Activated gamma-delta T cell (primary cell): ENCODE results near the gene PTPRA.
"Not testable (repeated sequence)": the region's sequence is repeated elsewhere in the genome, so short reads cannot be mapped to it uniquely, and the experiment has no call there.

ENCODE experiments used
- DNase-seq: peaks from one replicate; lab custom pipeline; 2025; lab: John Stamatoyannopoulos, UW

The PTPRA gene

DNA sequence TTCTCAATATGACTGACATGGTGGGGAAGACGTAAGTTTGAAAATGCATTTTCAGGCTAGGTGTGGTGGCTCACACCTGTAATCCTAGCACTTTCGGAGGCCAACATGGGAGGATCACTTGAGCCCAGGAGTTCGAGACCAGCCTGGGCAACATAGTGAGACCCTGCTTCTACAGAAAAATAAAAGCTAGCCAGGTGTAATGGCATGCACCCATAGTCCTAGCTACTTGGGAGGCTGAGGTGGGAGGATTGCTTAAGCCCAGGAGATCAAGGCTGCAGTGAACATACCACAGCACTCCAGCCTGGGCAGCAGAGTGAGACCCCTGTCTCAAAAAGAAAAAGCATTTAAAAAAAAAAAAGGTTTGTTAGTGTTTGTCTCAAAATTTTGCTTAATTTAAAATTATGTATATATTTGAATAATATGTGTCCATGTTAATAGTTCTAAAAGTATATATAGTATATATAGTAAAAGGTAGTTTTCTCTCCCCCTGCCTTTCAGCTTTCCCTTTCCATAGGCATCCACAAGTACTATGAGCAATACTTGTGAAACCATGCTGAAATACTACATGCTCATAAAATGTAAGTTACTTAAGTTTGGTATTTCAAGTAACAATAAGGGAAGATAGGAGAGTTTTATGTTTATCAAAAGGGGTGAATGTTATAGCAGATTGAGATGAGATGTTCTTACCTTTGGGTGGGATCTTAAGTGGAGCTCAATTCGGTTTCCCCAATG, 15.1 kb downstream of the PTPRA start:
- no peak for DNase-seq

DNA sequence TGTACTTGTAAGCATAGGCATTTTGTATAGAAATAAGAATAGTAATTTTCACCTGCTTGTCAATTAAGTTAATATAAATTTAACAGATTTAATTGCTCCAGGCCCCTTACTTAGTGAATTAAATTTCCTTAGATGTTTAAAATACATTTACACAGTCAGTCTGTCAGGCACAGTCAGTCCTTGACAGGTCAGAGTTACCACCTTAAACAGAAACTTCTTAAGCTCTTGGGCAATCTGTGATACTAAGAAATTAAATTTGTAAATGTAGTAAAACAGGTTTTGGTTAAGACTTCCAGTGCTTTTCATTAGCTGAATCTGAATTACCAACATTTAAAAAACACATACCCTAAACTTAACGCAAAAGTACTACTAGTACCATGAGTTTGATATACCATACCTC, 15.9 kb downstream of the PTPRA start:
- no peak for DNase-seq

DNA sequence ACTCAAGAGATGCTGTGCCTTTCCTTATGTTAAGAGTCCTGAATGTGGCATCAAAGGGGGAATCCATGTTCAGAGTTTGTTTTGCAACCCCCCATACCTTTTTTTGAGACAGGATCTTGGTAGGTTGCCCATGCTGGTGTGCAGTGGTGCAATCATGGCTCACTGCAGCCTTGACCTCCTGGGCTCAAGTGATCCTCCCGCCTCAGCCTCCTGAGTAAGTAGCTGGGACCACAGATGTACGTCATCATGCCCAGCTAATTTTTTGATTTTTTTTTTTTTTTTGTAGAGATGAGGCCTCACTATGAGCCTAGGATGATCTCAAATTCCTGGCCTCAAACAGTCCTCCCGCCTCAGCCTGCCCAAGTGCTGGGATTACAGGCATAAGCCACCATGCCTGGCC, 16.5 kb downstream of the PTPRA start:
- DNase-seq, result no peak

DNA sequence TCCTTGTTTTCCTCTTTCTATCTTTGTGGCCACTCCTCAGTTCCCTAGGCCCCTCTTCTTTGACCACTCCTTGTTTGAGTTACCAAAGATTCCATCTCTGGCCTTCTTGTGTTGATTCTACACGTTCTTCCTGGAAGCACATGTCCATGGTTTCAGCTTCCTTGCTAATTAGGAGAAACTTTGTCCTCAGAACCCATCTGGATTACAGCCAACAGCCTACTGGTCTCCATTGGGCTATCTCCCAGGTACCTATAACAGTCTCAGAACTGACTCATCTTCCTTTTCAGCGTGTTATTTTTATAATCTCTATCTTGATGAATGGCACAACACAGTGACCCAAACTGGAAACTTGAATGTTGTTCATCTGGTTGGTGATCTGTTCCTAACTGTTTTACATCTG, 17.5 kb downstream of the PTPRA start:
- DNase-seq, result no peak

DNA sequence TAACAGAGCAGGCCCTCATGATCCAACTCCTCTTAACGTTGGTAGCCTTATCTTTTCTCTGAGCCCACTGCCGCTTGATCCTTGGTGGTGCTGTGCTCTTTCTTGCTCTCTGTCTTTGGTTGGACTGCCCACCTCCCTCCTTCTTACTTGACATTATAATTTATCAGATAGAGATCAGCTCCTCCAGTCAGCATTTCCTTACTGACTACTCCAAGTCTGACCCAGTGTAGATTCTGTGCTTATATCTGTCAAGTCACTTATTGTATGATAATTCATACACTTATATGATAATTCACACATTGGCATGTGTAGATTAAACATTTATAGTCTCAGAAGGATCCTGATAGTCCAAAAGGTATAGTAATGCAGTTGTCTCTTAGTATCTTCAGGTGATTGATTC, 18.1 kb downstream of the PTPRA start:
- no peak for DNase-seq

DNA sequence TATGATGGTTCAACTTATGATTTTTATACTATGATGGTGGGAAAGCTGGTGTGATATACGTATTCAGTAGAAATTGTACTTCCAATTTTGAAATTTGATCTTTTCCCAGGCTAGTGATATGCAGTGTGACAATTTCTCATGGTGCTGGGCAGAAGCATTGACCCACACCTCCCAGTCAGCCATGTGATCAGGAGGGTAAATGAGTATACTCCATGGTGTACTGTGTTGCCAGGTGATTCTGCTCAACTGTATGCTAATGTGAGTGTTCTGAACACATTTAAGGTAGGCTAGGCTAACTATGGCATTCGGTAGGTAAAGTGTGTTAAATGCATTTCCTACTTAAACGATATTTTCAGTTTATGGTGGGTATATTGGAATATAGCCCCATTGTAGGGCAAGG, 19.1 kb downstream of the PTPRA start:
- no peak for DNase-seq

DNA sequence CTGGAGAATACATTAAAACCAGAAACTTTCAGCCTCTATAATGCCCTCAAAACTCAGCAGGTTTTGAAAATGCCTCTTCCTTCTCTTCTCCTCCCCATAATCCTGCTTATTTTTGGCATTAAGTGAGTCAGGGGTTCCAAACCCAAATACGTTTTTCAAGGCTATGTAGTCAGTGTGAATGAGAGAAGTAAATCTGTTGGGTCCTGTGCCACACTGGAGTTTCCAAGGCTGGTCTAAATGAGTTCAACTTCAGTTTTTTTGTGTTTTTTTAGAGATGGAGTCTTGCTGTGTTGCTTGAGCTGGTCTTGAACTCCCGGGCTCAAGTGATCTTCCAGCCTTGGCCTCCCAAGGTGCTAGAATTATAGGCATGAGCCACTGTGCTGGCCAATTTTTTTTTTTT, 20.9 kb downstream of the PTPRA start:
- DNase-seq, result no peak

DNA sequence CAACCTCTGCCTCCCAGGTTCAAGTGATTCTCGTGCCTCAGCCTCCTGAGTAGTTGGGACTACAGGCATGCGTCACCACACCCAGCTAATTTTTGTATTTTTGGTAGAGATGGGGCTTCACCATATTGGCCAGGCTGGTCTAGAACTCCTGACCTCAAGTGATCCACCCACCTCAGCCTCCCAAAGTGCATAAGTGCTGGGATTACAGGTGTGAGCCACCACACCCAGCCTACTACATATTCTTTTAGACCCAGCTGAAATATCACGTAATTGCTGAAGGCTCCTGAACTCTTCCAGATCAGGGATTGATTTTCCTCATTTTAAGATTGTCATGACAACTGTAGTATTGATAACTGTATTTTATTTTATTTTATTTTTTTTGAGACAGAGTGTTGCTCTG, 21.9 kb downstream of the PTPRA start:
- DNase-seq, result not testable (repeated sequence)

DNA sequence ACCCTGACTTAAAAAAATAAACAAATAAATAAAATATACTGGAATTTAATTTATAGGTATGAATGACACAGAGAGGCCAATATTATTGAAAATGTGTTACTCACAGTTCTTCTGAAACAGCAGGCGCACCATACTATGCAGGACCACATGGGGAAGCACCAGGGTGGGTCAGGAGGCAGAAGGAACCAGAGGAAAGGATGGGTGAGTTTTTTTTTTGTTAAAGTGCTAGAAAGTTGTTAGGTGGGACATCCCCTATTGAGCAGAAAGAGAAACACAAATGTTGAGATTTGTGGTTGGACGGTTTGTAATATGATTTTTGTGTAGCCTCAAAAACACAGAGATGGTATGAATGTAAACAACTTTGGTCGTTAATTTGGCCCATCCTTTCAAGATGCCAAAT, 26.0 kb downstream of the PTPRA start:
- DNase-seq, result no peak

DNA sequence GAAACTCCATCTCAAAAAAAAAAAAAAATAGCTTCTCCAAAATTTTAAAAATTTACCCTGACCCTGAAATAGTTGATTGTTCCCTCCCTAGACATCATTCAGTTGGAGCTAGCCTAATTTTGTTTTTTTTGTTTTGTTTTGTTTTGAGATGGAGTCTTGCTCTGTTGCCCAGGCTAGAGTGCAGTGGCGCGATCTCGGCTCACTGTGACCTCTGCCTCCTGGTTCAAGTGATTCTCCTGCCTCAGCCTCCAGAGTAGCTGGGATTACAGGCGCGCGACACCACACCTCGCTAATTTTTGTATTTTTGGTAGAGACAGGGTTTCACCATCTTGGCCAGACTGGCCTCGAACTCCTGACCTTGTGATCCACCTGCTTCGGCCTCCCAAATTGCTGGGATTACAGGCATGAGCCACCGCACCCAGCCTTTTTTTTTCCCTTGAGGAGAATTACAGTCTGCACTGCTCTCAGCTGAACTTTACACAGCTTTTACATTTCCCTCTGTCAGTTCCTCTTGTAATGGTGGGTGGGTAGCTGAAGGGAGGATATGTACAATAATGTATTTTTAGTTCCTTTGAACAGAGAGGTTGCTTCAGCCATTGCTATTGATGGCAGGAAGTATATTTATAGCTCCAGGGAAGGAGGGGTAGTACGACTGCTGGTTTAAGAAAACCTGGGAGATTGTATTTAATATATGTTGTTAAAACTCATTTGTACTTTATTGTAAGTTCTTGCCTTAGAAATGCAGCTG, 27.7 kb downstream of the PTPRA start:
- DNase-seq, result no peak

DNA sequence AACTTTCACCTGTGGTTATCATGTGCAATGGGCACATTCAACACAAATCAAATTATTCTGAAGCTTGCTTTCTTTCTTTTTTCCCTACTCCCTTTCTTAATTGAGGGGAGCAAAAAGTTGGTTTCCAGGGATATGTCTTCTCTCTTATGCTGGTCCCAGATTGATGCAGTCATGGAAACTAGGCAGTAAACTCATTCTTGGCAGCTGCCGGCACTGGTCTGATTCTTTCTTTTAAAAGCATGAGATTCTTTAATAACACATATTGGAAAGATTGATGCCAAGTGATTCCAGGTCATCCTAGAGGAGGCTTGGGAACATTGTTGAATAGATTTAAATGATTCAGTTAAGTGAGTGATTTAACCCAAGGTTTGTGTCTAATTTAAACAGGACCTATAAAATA, 29.0 kb downstream of the PTPRA start:
- DNase-seq, result no peak

DNA sequence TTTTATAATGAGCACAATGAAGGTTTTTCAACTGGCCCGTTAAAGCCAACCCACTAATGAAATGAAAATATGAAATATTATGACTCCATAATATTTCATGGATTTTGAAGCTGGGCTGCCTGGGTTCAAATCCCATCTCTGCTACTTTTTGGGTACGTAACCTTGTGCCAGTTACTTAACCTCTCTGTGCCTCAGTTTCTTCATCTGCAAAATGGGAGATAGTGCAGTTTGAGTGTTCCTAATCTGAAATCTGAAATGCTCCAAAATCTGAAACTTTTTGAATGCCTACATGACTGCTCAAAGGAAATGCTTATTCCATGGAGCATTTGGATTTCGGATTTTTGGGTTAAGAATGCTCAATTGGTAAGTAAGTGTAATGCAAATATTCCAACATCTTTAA, 29.5 kb downstream of the PTPRA start:
- DNase-seq, result no peak

DNA sequence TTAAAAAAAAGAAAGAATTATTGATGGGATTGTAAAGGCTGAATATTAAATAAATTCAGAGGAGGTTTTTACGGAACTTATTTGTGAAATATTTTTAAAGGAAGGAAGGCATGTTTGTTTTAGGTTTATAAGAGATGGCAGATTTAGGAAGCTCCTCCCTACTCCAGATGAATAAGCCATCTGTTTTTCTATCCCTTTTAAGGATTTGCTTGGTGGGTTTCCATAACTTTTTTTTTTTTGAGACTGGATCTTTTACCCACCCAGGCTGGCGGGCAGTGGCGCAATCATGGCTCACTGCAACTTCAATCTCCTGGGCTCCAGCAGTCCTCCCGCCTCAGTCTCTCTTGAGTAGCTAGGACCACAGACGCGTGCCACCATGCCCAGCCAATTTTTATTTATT, 30.4 kb downstream of the PTPRA start:
- DNase-seq, result no peak

DNA sequence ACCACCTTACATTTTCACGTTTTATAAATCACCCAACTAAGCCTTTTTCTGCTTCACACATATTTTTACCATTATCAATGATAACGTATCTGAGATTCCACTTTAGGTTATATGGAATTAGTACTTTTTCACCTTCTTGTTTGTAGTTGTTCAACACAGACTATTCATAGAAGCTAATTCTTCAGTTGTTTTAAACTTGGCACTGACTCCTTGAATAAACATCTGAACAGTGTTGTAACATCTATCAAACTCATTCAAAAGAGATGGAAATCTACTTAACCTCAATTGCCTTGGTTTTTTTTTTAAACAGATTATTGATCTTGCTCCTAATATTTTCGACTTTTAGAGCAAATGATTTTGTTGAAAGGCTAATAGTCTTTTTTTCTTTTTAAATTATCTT, 34.2 kb downstream of the PTPRA start:
- no peak for DNase-seq

DNA sequence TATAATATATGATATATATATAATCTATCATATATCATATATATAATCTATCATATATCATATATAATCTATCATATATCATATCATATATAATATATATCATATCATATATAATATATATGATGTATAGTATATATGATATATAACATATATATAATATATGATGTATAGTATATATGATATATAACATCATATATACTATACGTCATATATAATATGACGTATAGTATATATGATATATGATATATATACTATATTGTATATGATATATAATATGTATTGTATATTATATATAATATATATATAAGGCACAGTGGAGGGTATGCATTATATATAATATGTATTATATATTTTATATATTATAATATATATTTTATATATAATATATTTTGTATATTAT, 36.7 kb downstream of the PTPRA start:
- DNase-seq, result no peak

DNA sequence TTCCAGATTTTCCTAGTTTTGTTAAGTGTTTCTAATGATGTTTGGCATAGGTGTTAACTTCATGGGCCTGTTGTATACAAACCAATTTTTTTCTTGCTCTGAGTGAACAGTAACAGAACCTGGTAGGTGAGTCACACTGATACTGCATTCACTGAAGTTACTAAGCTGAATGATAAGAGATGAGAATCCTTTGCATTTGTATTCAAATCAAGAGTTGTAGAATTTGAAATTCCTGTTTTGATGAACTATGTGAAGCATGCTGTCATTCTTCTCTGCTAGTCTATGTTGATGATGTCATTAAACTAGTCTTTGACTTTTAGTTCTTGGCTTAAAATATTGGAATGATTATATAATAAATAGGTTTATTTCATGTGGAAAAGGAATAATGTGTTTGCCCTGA, 37.9 kb downstream of the PTPRA start:
- DNase-seq, result no peak

DNA sequence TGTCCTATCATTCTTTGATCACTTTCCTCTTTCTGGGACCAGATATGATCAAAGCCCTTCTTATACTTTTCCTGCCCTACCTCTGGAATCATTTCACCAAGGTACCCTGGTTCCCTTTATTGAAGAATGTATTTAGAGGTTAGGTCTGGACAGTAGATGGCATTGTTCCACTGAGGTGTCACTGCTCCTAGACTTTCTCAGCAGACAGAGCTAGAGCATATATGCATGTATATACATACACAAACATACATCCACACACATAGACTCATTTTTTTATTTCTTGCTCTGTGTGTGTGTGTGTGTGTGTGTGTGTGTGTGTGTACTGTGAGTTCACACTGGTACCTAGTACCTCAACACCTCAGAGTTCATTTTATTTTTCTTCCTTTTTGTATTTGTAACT, 40.9 kb downstream of the PTPRA start:
- DNase-seq, result no peak

DNA sequence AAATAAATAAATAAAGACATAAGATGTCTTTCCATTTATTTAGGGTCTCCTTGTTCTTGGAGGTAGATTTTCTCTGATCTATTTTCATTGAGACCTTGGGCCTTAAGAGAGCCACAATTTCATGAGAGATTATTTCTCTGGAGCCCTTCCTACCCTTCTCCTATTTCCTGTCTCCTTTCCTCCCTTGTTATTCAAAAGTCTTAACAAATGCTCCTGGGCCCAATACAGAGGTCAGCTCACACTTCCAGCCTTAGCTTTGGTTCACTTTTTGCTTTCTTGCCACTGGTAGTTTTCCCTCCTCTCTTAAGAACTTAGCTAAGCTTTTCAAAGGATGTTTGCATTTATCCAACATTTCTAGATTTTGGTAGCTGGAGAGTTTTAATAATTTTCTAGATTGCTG, 44.0 kb downstream of the PTPRA start:
- DNase-seq, result no peak

DNA sequence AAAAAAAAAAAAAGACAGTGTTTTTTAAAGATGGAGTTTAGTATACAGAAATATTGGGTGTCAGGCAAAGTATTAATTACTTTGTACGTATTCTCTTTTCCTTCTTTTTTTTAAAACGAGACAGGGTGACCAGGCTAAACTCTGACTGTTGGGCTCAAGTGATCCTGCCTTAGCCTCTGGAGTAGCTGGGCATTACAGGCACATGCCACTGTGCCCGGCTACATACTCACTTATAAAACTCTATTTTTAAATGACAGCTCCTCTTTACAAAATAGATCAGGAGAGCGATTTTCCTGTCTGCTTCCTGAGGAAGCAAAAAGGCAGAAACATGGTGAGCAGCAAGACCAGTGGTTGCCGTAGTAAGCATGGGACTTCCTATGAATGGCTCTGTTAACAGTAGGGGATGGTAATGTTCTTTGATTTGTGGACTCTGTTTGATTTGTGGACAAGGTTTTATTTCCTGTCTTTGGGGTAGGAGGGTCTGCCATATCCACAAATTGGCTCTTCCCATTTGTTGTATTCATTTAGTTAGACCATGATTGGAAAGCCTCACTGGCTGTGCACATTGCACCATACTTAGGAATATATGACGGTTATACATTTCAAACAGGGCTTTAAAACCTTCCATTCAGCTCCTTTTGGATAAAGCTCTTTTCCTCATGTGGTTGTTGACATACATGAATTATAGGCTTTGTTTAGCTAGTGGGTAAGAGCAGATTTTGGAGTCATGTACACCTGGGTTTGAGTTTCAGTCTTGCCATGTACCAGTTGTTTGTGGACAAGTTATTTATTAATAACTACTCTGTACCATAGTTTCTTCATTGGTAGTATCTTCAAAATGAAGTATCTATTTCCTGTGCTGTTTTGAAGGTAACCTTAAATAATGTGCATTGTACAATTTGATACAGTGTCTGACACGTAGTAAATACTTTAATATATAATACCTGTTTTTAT, 45.1 kb downstream of the PTPRA start:
- no peak for DNase-seq

DNA sequence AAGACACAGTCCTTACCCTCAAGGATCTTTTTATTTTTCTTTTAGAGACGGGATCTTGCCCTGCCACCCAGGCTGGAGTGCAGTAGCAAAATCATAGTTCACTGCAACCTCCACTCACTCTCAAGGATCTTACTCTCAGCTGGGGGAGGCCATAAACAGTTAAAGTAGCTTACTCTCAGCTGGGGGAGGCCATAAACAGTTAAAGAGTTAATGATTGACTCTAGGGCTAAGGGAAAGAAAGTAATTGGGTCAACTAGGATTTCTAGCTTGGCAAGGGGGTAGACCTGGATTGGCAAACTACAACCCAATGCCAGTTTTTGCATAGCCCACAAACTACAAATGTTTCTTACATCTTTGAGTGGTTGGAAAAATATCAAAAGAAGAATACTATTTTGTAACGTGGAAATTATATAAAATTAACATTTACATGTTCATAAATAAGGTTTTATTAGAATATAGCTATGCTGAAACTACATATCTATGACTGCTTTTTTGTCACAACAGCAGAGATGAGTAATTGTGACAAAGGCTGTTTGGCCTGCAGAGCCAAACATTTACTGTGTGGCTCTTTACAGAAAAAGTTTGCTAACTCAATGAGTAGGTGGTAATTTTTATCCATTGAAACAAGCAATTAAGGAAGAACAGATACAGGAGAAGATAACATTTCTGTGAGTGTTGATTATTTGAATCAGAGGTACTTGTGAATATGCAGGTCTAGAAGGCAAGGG, 46.4 kb downstream of the PTPRA start:
- DNase-seq, result no peak

DNA sequence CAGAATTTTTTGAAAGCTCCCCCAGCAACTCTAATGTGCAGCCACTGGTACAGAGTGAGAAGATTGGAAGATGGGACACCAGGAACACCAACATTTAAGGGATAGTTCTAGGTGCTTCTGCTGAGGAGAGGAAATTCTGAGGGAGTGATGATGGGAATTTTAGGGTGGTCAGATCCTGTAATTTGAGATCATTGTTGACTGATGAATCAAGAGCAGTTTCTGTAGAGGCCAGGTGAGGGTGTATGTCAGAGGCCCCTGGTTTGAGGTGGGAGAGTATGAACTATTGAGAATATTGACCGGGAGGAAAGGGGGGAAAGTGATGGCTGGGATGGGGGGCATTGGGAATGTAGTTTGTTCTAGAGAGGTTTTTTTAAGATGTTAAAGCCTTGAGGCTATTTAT, 47.2 kb downstream of the PTPRA start:
- no peak for DNase-seq

DNA sequence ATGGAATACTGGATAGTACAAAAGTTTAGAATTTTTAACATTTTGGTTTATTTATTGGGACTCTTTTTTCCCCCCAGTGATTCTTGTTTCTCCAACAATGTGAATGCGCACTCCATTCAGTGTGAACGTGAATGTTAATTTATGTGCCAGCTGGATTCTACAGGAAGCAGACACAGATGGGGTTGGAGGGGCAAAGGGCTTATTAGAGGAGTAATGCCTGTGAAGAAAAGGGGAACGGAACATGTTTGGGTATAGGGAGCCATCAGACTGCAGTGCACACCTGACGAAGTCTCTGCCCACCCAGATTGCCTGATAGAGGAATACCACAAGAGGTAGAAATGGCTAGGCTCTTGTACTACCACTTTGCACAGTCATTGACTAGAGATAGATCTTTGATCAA, 48.2 kb downstream of the PTPRA start:
- DNase-seq, result no peak
